NK-92 (cell line): Measurements from ENCODE around the gene BCL11B.

Source experiments
- DNase-seq: peaks from one replicate; lab custom pipeline; 2025; ENCODE audit not compliant: unreplicated experiment; lab: John Stamatoyannopoulos, UW

Gene BCL11B

GRCh38 chr14:99287269-99287942 lies 15.4 kb upstream of the BCL11B start:
- DNase-seq = no peak

GRCh38 chr14:99286761-99287160 lies 14.8 kb upstream of the BCL11B start:
- no peak for DNase-seq

- DNase-seq = no peak
These were observed 12.4 kb upstream of the BCL11B start for GRCh38 chr14:99284254-99285004.

GRCh38 chr14:99282261-99283050 lies 10.5 kb upstream of the BCL11B start:
- DNase-seq = no peak

- no peak for DNase-seq
These were observed 9.4 kb upstream of the BCL11B start for GRCh38 chr14:99281396-99281795.

GRCh38 chr14:99280852-99281251 lies 8.9 kb upstream of the BCL11B start:
- DNase-seq = no peak

- DNase-seq = no peak
These were observed 8.2 kb upstream of the BCL11B start for GRCh38 chr14:99280066-99280731.

GRCh38 chr14:99278836-99279235 lies 6.8 kb upstream of the BCL11B start:
- no peak for DNase-seq

GRCh38 chr14:99277530-99277929 lies 5.5 kb upstream of the BCL11B start:
- DNase-seq = no peak

GRCh38 chr14:99276482-99276881 lies 4.5 kb upstream of the BCL11B start:
- DNase-seq = no peak

- no peak for DNase-seq
These were observed 3.2 kb upstream of the BCL11B start for GRCh38 chr14:99275222-99275584.

GRCh38 chr14:99274346-99275221 lies 2.6 kb upstream of the BCL11B start:
- no peak for DNase-seq

GRCh38 chr14:99273766-99274345 lies 1.9 kb upstream of the BCL11B start:
- DNase-seq = no peak

GRCh38 chr14:99272899-99273765 lies 1.1 kb upstream of the BCL11B start:
- DNase-seq = no peak

- DNase-seq = no peak
These were observed 568 bp upstream of the BCL11B start for GRCh38 chr14:99272632-99272898.

GRCh38 chr14:99271221-99271941 lies 616 bp downstream of the BCL11B start:
- no peak for DNase-seq

- DNase-seq = no peak
These were observed 1.4 kb downstream of the BCL11B start for GRCh38 chr14:99270458-99271220.
